ENCODE measurements around the gene PICALM.

The PICALM gene

GRCh38 chr11:85967457-85967856 is 101.4 kb downstream of the PICALM start:
- H3K4me1 ChIP-seq (ENCODE audit: insufficient read depth, low read length, poor library complexity, severe bottlenecking): no peaks in the 10 kb centered on the region
- no peaks in the 10 kb centered on the region for H3K27me3 ChIP-seq (ENCODE audit: insufficient read depth, low read length, poor library complexity, severe bottlenecking)
- H3F3A ChIP-seq (ENCODE audit: low read depth): no peaks in the 10 kb centered on the region
- no peaks in the 10 kb centered on the region for H3K9me3 ChIP-seq (ENCODE audit: insufficient read depth, low read depth, low read length)
- H3K4me2 ChIP-seq (ENCODE audit: low read depth, low read length, poor library complexity, severe bottlenecking): no peak overlapping the region
- H4K20me1 ChIP-seq (ENCODE audit: insufficient read depth, low read length, poor library complexity, severe bottlenecking): no peaks in the 10 kb centered on the region
- no peaks in the 10 kb centered on the region for H3K9me2 ChIP-seq (replicated peaks; ENCODE audit: low read depth, low read length)
- no peak overlapping the region for H2AFZ ChIP-seq (ENCODE audit: low read length)
- H3K4me3 ChIP-seq (ENCODE audit: low read length, poor library complexity, severe bottlenecking): no peak overlapping the region
- no peaks in the 10 kb centered on the region for H3K79me2 ChIP-seq (ENCODE audit: insufficient read depth, low read length)
- peaks cover 74% of the 10 kb centered on the region; the same call in 1 of the 2 replicates for H3K36me3 ChIP-seq (ENCODE audit: insufficient read depth, low read length)
- no peak overlapping the region for H3K9ac ChIP-seq (ENCODE audit: low read depth, low read length, poor library complexity, severe bottlenecking)
- TF ChIP-seq EZH2phosphoT487 (IDR thresholded peaks at IDR 0.05; ENCODE audit: borderline replicate concordance) (no peak), CTCF (conservative IDR thresholded peaks at IDR 0.05; ENCODE audit: low read length) (no peak)

GRCh38 chr11:85965202-85965601 is 103.7 kb downstream of the PICALM start:
- no peaks in the 10 kb centered on the region for H3K4me1 ChIP-seq (ENCODE audit: insufficient read depth, low read length, poor library complexity, severe bottlenecking)
- no peak for TF ChIP-seq CTCF (conservative IDR thresholded peaks at IDR 0.05; ENCODE audit: low read length)
- H3F3A ChIP-seq (ENCODE audit: low read depth): no peaks in the 10 kb centered on the region
- H3K9me3 ChIP-seq (ENCODE audit: insufficient read depth, low read depth, low read length): no peaks in the 10 kb centered on the region
- H3K9ac ChIP-seq (ENCODE audit: low read depth, low read length, poor library complexity, severe bottlenecking): no peak overlapping the region
- no peaks in the 10 kb centered on the region for H3K9me2 ChIP-seq (replicated peaks; ENCODE audit: low read depth, low read length)
- H2AFZ ChIP-seq (ENCODE audit: low read length): no peak overlapping the region
- H3K4me2 ChIP-seq (ENCODE audit: low read depth, low read length, poor library complexity, severe bottlenecking): no peak overlapping the region
- no peaks in the 10 kb centered on the region for H3K79me2 ChIP-seq (ENCODE audit: insufficient read depth, low read length)
- peaks cover 70% of the 10 kb centered on the region; the same call in 1 of the 2 replicates for H3K36me3 ChIP-seq (ENCODE audit: insufficient read depth, low read length)
- no peak overlapping the region for H3K4me3 ChIP-seq (ENCODE audit: low read length, poor library complexity, severe bottlenecking)
- peaks cover 3% of the 10 kb centered on the region for H4K20me1 ChIP-seq (ENCODE audit: insufficient read depth, low read length, poor library complexity, severe bottlenecking)
- H3K27me3 ChIP-seq (ENCODE audit: insufficient read depth, low read length, poor library complexity, severe bottlenecking): no peaks in the 10 kb centered on the region

- no peaks in the 10 kb centered on the region for H3K9me3 ChIP-seq (ENCODE audit: insufficient read depth, low read depth, low read length)
- H3K9me2 ChIP-seq (replicated peaks; ENCODE audit: low read depth, low read length): no peaks in the 10 kb centered on the region
- TF ChIP-seq EZH2phosphoT487 (IDR thresholded peaks at IDR 0.05; ENCODE audit: borderline replicate concordance): no peak
- no peak for TF ChIP-seq CTCF (conservative IDR thresholded peaks at IDR 0.05; ENCODE audit: low read length)
- no peak overlapping the region for H3K4me2 ChIP-seq (ENCODE audit: low read depth, low read length, poor library complexity, severe bottlenecking)
- no peak overlapping the region for H3K9ac ChIP-seq (ENCODE audit: low read depth, low read length, poor library complexity, severe bottlenecking)
- H3K79me2 ChIP-seq (ENCODE audit: insufficient read depth, low read length): no peaks in the 10 kb centered on the region
- H4K20me1 ChIP-seq (ENCODE audit: insufficient read depth, low read length, poor library complexity, severe bottlenecking): peaks cover 3% of the 10 kb centered on the region
- H2AFZ ChIP-seq (ENCODE audit: low read length): no peak overlapping the region
- H3K4me1 ChIP-seq (ENCODE audit: insufficient read depth, low read length, poor library complexity, severe bottlenecking): no peaks in the 10 kb centered on the region
- H3K36me3 ChIP-seq (ENCODE audit: insufficient read depth, low read length): peaks cover 83% of the 10 kb centered on the region
- H3K27me3 ChIP-seq (ENCODE audit: insufficient read depth, low read length, poor library complexity, severe bottlenecking): no peaks in the 10 kb centered on the region
- H3K4me3 ChIP-seq (ENCODE audit: low read length, poor library complexity, severe bottlenecking): no peak overlapping the region
- H3F3A ChIP-seq (ENCODE audit: low read depth): no peaks in the 10 kb centered on the region
Measured at GRCh38 chr11:85961930-85962363, 106.9 kb downstream of the PICALM start.

All from Loucy (cell line).